GM12892 (cell line): ENCODE measurements around the gene NCK2.

Experiments used
- POLR2A ChIP-seq: IDR thresholded peaks from 2 replicates; pipeline ENCODE4 v1.6.1; 2011; ENCODE audit warnings: low read depth, low read length, control low read depth
- POLR2AphosphoS5 ChIP-seq: IDR thresholded peaks from 2 replicates; pipeline ENCODE4 v1.6.1; 2011; ENCODE audit warnings: low read depth, low read length, control low read depth

DNA sequence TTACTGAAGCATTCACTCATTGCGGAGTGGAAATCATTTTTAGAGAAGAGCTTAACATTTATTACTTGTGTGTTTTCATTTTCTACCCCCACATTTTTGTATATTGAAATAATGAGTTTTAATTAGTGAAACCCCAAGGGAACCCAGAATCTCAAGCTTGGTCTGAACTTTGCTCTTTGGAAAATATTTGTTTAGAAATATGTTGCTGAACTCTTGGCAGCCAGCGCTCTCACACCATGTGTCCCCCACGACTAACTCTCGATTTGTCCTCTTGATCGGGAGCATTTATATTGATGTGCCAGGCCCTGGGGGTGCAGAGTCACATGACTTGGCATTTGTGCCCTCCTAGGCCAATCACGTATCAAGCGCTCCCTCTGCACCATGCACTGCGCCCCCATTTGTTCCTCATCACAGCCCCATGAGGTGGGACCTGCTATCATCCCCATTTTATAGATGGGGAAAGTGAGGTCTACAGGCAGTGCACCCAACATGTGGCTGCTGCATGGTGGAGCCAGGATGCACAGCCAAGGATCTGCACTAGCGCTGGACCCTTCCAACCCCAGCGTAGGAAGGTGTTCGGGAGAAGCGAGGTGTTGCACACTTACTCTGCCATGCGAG lies 149.7 kb downstream of the NCK2 start:
- no peak for TF ChIP-seq POLR2A
- TF ChIP-seq POLR2AphosphoS5, result no peak
